Vagina (tissue), 2 donors: Measurements from ENCODE around the gene NDUFAF4.

Source experiments
- POLR2A ChIP-seq, 2 donors: fragments of 450-650 bp; IDR thresholded peaks; one replicate each; pipeline ENCODE4 v1.6.1; 2017; ENCODE audit warnings: antibody characterized with exemption in 2 of 2, mild to moderate bottlenecking in 2 of 2, moderate library complexity in 2 of 2
- TF ChIP-seq, protein P1 (sequence below), 3 experiments: fragments of 450-650 bp in 2 of 3; fragments of 200-600 bp in 1 of 3; sonication (generic) in 1 of 3; IDR thresholded peaks; one replicate each; pipeline ENCODE4 v1.5.1; 2017 to 2019; ENCODE audit warnings: antibody characterized with exemption in 3 of 3, mild to moderate bottlenecking in 2 of 3, moderate library complexity in 2 of 3

DNA sequence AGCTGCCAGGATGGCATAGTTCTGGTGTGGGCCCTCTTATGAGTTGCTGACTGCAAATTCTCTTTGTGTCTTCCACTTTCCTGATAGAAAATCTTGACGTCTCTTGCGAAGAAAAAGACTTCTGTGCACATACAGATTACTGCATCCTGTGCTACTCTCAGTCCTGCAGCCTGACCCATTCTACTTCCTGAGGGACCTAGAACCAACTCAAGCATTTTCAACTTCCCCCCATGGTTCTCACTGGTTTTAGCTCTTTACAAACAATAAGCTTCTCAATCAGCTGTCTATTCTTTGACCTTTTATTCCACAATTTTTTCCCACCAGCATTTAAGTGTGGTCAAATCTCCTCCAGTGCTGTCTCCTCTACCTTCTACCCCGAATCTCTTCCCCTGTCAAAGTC lies 13.5 kb upstream of the NDUFAF4 start:
- TF ChIP-seq, protein P1, sequence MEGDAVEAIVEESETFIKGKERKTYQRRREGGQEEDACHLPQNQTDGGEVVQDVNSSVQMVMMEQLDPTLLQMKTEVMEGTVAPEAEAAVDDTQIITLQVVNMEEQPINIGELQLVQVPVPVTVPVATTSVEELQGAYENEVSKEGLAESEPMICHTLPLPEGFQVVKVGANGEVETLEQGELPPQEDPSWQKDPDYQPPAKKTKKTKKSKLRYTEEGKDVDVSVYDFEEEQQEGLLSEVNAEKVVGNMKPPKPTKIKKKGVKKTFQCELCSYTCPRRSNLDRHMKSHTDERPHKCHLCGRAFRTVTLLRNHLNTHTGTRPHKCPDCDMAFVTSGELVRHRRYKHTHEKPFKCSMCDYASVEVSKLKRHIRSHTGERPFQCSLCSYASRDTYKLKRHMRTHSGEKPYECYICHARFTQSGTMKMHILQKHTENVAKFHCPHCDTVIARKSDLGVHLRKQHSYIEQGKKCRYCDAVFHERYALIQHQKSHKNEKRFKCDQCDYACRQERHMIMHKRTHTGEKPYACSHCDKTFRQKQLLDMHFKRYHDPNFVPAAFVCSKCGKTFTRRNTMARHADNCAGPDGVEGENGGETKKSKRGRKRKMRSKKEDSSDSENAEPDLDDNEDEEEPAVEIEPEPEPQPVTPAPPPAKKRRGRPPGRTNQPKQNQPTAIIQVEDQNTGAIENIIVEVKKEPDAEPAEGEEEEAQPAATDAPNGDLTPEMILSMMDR (IDR thresholded peaks at IDR 0.05): no peak
- no peak for TF ChIP-seq POLR2A (IDR thresholded peaks at IDR 0.05)
